Natural killer cell (primary cell): ENCODE data around the gene PRKN. TPM values are rescaled to one million over a fixed set of nuclear protein-coding genes. Genes with fewer than 3 reads are reported as not detected.

Experiments used
- ATAC-seq, 3 donors: fragments of 150-1000 bp in 2 of 3; fragments of 200-7000 bp in 1 of 3; cut with Tn5 transposase; 1 replicate in 1 of 3; 2 replicates in 2 of 3; pipeline ENCODE4 v1.10.0; 2021; ENCODE audit warnings: mild to moderate bottlenecking in 2 of 3, moderate library complexity in 2 of 3
- DNase-seq, 2 donors: peaks; one replicate each; pipeline versions ENCODE4 v3.0.0 to v3.0.0-alpha.2; 2013 to 2021; ENCODE audit warnings: mixed read lengths in 1 of 2
- H3K27ac ChIP-seq: one replicate; pipeline ENCODE4 v1.5.1; 2013; ENCODE audit warnings: mild to moderate bottlenecking, low read length
- H3K27me3 ChIP-seq: one replicate; pipeline ENCODE4 v1.6.1; 2013; ENCODE audit warnings: low read length; ENCODE audit not compliant: control insufficient read depth, insufficient read depth
- H3K36me3 ChIP-seq: one replicate; pipeline ENCODE4 v1.6.1; 2013; ENCODE audit warnings: low read length; ENCODE audit not compliant: control insufficient read depth, insufficient read depth
- H3K4me1 ChIP-seq: one replicate; pipeline ENCODE4 v1.6.1; 2013; ENCODE audit warnings: low read length; ENCODE audit not compliant: control insufficient read depth, insufficient read depth
- H3K4me3 ChIP-seq: one replicate; pipeline ENCODE4 v1.5.1; 2013; ENCODE audit warnings: low read length
- H3K9me3 ChIP-seq: one replicate; pipeline ENCODE4 v1.6.1; 2013; ENCODE audit warnings: low read length; ENCODE audit not compliant: control insufficient read depth, insufficient read depth
- H3K27ac Mint-ChIP-seq, 2 donors: one replicate each; pipeline ENCODE4 v1.8.0; 2022; ENCODE audit warnings: mild to moderate bottlenecking in 2 of 2, mixed read lengths in 2 of 2, moderate library complexity in 1 of 2
- H3K27me3 Mint-ChIP-seq, 2 donors: one replicate each; pipeline ENCODE4 v1.8.0; 2022; ENCODE audit warnings: low read depth in 2 of 2, mixed read lengths in 2 of 2
- H3K36me3 Mint-ChIP-seq: one replicate; pipeline ENCODE4 v1.8.0; 2022; ENCODE audit warnings: mixed read lengths
- H3K4me1 Mint-ChIP-seq, 2 donors: one replicate each; pipeline ENCODE4 v1.8.0; 2022; ENCODE audit warnings: mixed read lengths in 2 of 2
- H3K4me3 Mint-ChIP-seq: one replicate; pipeline ENCODE4 v1.8.0; 2022; ENCODE audit warnings: mild to moderate bottlenecking, moderate library complexity, mixed read lengths
- H3K9me3 Mint-ChIP-seq, 2 donors: one replicate each; pipeline ENCODE4 v1.8.0; 2022; ENCODE audit warnings: mixed read lengths in 2 of 2
- CTCF ChIP-seq: fragments of 200-600 bp; IDR thresholded peaks from one replicate; pipeline ENCODE4 v1.8.0; 2022; ENCODE audit warnings: antibody characterized with exemption
- WGBS: methylation state at CpG from one replicate; pipeline ENCODE4 v1.1.7; 2013; ENCODE audit warnings: missing lambda C conversion rate; ENCODE audit not compliant: insufficient coverage; 5-methylcytosine and 5-hydroxymethylcytosine counted together
- intact Hi-C: fragments of 100-400 bp; cut with micrococcal nuclease; formaldehyde crosslinking; loops from one replicate; pipeline ENCODE4 v1.14.2; 2022
- total RNA-seq, 4 donors: library from RNA; stranded (reverse); fragments of 120-200 nt in 1 of 4; gene quantifications; one replicate each; pipeline versions ENCODE4 v1.2.3 to v1.2.4, GENCODE V29; 2013 to 2022

PRKN gene
- total RNA-seq, 3 donors from 2014 or later (not counting 1 experiment from before 2014, with no cell fraction given) = 1.4 to 1.9 (median 1.9) TPM

GRCh38 chr6:162026843-162027242, 700.7 kb downstream of the PRKN start:
- ATAC-seq = no peak
- TF ChIP-seq CTCF = no peak
- peaks cover 5 to 13% of the 10 kb centered on the region in 2 donors for H3K9me3 Mint-ChIP-seq
- H3K4me1 ChIP-seq = no peaks in the 10 kb centered on the region
- no peaks in the 10 kb centered on the region for H3K36me3 Mint-ChIP-seq
- no peaks in the 10 kb centered on the region for H3K9me3 ChIP-seq
- no peak overlapping the region for H3K27ac ChIP-seq
- no peaks in the 10 kb centered on the region for H3K27me3 ChIP-seq
- no peaks in the 10 kb centered on the region for H3K36me3 ChIP-seq
- WGBS = 94% methylated on average over 2 of the region's 4 CpGs
- no peaks in the 10 kb centered on the region for H3K27me3 Mint-ChIP-seq
- intact Hi-C loops = no loop called here
- no peak overlapping the region for H3K4me3 ChIP-seq
- no peak overlapping the region for H3K27ac Mint-ChIP-seq
- H3K4me3 Mint-ChIP-seq = no peak overlapping the region
- no peaks in the 10 kb centered on the region for H3K4me1 Mint-ChIP-seq
- DNase-seq = no peak

- peaks cover 5 to 15% of the 10 kb centered on the region in 2 donors for H3K9me3 Mint-ChIP-seq
- ATAC-seq = no peak
- H3K4me3 Mint-ChIP-seq = no peak overlapping the region
- H3K36me3 Mint-ChIP-seq = no peaks in the 10 kb centered on the region
- TF ChIP-seq CTCF = no peak
- H3K4me1 ChIP-seq = no peaks in the 10 kb centered on the region
- no peaks in the 10 kb centered on the region for H3K36me3 ChIP-seq
- H3K27ac ChIP-seq = no peak overlapping the region
- no peak overlapping the region for H3K27ac Mint-ChIP-seq
- H3K4me1 Mint-ChIP-seq = no peaks in the 10 kb centered on the region
- no peaks in the 10 kb centered on the region for H3K9me3 ChIP-seq
- no peaks in the 10 kb centered on the region for H3K27me3 ChIP-seq
- DNase-seq = no peak
- WGBS = 92% methylated on average over 8 of the region's 8 CpGs
- no peaks in the 10 kb centered on the region for H3K27me3 Mint-ChIP-seq
- no peak overlapping the region for H3K4me3 ChIP-seq
- intact Hi-C loops = no loop called here
These were observed 701.5 kb downstream of the PRKN start for GRCh38 chr6:162026031-162026430.

DNA sequence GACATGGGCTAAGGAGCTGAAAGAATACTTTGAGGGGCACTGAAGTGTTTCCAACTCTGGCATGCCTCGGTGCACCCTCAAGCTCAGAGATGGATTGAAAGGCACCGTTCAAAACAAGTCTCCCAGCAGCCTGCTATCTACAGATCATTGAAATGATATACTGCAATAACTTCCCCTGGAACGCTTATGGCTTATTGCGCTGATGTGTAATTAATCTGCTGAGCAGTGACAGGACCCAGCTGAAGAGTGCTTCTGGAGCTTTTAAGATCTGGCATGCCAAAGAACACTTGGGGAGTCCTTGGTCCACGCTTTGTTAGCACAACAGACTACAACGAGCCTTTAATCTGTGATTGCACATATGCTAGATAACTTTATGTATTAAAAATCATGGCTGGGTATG, 708.2 kb downstream of the PRKN start:
- Mint-ChIP-seq H3K4me3 (no peak overlapping the region), H3K27me3 (no peaks in the 10 kb centered on the region), H3K4me1 (no peaks in the 10 kb centered on the region), H3K9me3 (peaks cover 7 to 24% of the 10 kb centered on the region in 2 donors), H3K36me3 (no peaks in the 10 kb centered on the region), H3K27ac (no peak overlapping the region)
- intact Hi-C loops = no loop called here
- no peaks in the 10 kb centered on the region for H3K27me3 ChIP-seq
- WGBS = 42% methylated on average over 6 of the region's 6 CpGs
- no peak overlapping the region for H3K27ac ChIP-seq
- DNase-seq (no peak), ATAC-seq (no peak)
- H3K36me3 ChIP-seq = no peaks in the 10 kb centered on the region
- TF ChIP-seq CTCF = no peak
- no peaks in the 10 kb centered on the region for H3K9me3 ChIP-seq
- no peak overlapping the region for H3K4me3 ChIP-seq
- H3K4me1 ChIP-seq = no peaks in the 10 kb centered on the region

GRCh38 chr6:162017536-162017935, 710.0 kb downstream of the PRKN start:
- WGBS = 78% methylated on average over 5 of the region's 5 CpGs
- Histone ChIP-seq H3K4me3 (no peak overlapping the region), H3K36me3 (no peaks in the 10 kb centered on the region), H3K4me1 (no peaks in the 10 kb centered on the region), H3K27me3 (no peaks in the 10 kb centered on the region), H3K27ac (no peak overlapping the region), H3K9me3 (no peaks in the 10 kb centered on the region)
- Mint-ChIP-seq H3K27ac (no peak overlapping the region), H3K4me1 (no peaks in the 10 kb centered on the region), H3K36me3 (no peaks in the 10 kb centered on the region), H3K27me3 (no peaks in the 10 kb centered on the region), H3K4me3 (no peak overlapping the region), H3K9me3 (peaks cover 4 to 21% of the 10 kb centered on the region in 2 donors)
- TF ChIP-seq CTCF = no peak
- DNase-seq (no peak), ATAC-seq (no peak)
- intact Hi-C loops = no loop called here
